ENCODE data around the gene VAV2.

DNA sequence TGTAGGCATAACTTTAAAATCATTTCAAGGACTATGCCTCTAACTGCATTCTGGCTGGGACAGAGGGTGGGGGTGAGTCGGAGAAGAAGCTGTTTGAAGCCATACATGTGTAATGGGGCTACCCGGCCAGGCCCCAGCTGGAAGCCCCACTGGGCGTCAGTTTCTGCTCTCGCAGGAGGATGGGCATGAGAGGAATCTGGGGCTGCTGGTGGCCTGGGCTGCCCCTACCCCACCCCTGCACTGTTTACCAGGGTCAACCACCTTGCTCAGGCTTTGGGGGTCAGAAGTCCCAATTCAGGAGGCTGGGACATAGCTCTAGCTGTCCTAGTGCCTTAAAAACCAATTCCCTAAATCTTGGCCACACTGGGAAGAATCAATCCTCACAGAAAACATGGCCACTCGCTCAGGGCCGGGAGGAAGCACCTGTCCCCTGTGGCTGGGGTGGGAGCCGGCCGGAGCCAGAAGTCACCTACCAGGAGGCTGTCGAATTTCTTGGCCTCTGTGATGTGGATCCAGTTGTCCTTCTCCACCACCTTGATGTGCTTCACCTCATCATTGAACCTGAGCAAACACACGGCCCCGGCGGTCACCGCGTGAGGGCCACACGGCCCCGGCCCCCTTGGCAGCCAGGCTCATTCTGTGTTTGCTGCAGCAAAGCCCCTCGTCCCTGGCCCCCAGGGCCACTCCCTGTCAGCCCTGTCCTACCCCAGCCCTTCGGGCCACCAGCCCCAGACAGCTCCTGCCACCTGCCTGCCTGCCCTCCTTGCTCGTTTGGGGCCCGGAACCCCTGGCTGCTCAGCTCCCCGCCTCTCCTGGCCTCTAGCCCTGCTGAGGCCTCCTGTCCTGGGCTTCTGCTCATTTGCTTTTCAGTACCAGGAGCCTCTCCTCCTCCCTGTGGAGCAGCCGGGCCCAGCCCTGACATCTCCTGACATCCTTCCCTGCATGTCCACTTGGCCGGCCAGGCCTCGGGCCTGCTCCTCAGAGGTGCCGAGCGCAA, 220.3 kb downstream of the VAV2 start:
- TF ChIP-seq, protein P1, sequence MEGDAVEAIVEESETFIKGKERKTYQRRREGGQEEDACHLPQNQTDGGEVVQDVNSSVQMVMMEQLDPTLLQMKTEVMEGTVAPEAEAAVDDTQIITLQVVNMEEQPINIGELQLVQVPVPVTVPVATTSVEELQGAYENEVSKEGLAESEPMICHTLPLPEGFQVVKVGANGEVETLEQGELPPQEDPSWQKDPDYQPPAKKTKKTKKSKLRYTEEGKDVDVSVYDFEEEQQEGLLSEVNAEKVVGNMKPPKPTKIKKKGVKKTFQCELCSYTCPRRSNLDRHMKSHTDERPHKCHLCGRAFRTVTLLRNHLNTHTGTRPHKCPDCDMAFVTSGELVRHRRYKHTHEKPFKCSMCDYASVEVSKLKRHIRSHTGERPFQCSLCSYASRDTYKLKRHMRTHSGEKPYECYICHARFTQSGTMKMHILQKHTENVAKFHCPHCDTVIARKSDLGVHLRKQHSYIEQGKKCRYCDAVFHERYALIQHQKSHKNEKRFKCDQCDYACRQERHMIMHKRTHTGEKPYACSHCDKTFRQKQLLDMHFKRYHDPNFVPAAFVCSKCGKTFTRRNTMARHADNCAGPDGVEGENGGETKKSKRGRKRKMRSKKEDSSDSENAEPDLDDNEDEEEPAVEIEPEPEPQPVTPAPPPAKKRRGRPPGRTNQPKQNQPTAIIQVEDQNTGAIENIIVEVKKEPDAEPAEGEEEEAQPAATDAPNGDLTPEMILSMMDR (IDR thresholded peaks at IDR 0.05) = no peak
- TF ChIP-seq POLR2A (IDR thresholded peaks at IDR 0.05) = no peak
